Immature natural killer cell (primary cell): ENCODE results near the gene CFAP161. TPM values are rescaled to one million over a fixed set of nuclear protein-coding genes. Genes with fewer than 3 reads are reported as not detected.
"Not testable (repeated sequence)": the region's sequence is repeated elsewhere in the genome, so short reads cannot be mapped to it uniquely, and the experiment has no call there.

Experiments
- DNase-seq, 3 donors: peaks; one replicate each; pipeline ENCODE4 v3.0.0; 2022; ENCODE audit warnings: mixed read lengths in 1 of 3
- H3K27ac Mint-ChIP-seq, 6 donors: one replicate each; pipeline ENCODE4 v1.8.0; 2020; ENCODE audit warnings: mixed read lengths in 6 of 6, mild to moderate bottlenecking in 5 of 6, inconsistent platforms in 4 of 6, moderate library complexity in 3 of 6
- H3K27me3 Mint-ChIP-seq, 3 donors: one replicate each; pipeline ENCODE4 v1.8.0; 2020 to 2021; ENCODE audit warnings: low read depth in 3 of 3, mild to moderate bottlenecking in 3 of 3, mixed read lengths in 3 of 3, moderate library complexity in 3 of 3, inconsistent platforms in 1 of 3
- H3K36me3 Mint-ChIP-seq, 3 donors: one replicate each; pipeline ENCODE4 v1.8.0; 2020; ENCODE audit warnings: mixed read lengths in 3 of 3, inconsistent platforms in 2 of 3, mild to moderate bottlenecking in 2 of 3
- H3K4me1 Mint-ChIP-seq, 2 donors: one replicate each; pipeline ENCODE4 v1.8.0; 2020; ENCODE audit warnings: inconsistent platforms in 2 of 2, mild to moderate bottlenecking in 2 of 2, mixed read lengths in 2 of 2, moderate library complexity in 1 of 2
- H3K4me3 Mint-ChIP-seq, 5 donors: one replicate each; pipeline ENCODE4 v1.8.0; 2020; ENCODE audit warnings: mild to moderate bottlenecking in 5 of 5, mixed read lengths in 5 of 5, inconsistent platforms in 3 of 5, moderate library complexity in 3 of 5
- H3K9me3 Mint-ChIP-seq, 6 donors: one replicate each; pipeline ENCODE4 v1.8.0; 2020; ENCODE audit warnings: mild to moderate bottlenecking in 6 of 6, mixed read lengths in 6 of 6, inconsistent platforms in 4 of 6, moderate library complexity in 3 of 6
- polyA plus RNA-seq, 3 donors: library from polyadenylated mRNA; unstranded; fragments of 300-500 nt; fragmentation: Illumina TruSeq; gene quantifications; one replicate each; pipeline ENCODE4 v1.2.3, GENCODE V29; 2021

The CFAP161 gene
- polyA plus RNA-seq, 3 donors from 2014 or later: 0.83 TPM; not detected in 2

GRCh38 chr15:81157195-81157938, 23.3 kb downstream of the CFAP161 start:
- H3K4me3 Mint-ChIP-seq: no peak overlapping the region
- no peaks in the 10 kb centered on the region for H3K36me3 Mint-ChIP-seq
- DNase-seq: no peak
- peaks cover 14 to 18% of the 10 kb centered on the region in 2 donors for H3K4me1 Mint-ChIP-seq
- H3K27me3 Mint-ChIP-seq: peaks cover 0 to 5% (median 4%) of the 10 kb centered on the region in 3 donors
- H3K27ac Mint-ChIP-seq: no peak overlapping the region
- no peaks in the 10 kb centered on the region for H3K9me3 Mint-ChIP-seq

- peaks cover 14 to 21% of the 10 kb centered on the region in 2 donors for H3K4me1 Mint-ChIP-seq
These were observed 23.8 kb downstream of the CFAP161 start for GRCh38 chr15:81157939-81158223.

GRCh38 chr15:81158561-81158960, 24.5 kb downstream of the CFAP161 start:
- not testable (repeated sequence) for H3K36me3 Mint-ChIP-seq, H3K9me3 Mint-ChIP-seq, DNase-seq, H3K27me3 Mint-ChIP-seq, H3K27ac Mint-ChIP-seq, H3K4me3 Mint-ChIP-seq
- H3K4me1 Mint-ChIP-seq: peaks cover 14 to 21% of the 10 kb centered on the region in 2 donors

More at GRCh38 chr15:81157939-81158223, 23.8 kb downstream of the CFAP161 start:
- no peak overlapping the region for H3K4me3 Mint-ChIP-seq
- no peaks in the 10 kb centered on the region for H3K36me3 Mint-ChIP-seq
- no peaks in the 10 kb centered on the region for H3K9me3 Mint-ChIP-seq
- peaks cover 0 to 5% (median 4%) of the 10 kb centered on the region in 3 donors for H3K27me3 Mint-ChIP-seq
- no peak overlapping the region for H3K27ac Mint-ChIP-seq
- no peak for DNase-seq

- Mint-ChIP-seq H3K9me3 (no peaks in the 10 kb centered on the region), H3K4me3 (peak overlapping the region in 1 of 5 donors; percentile 6), H3K36me3 (no peaks in the 10 kb centered on the region), H3K27ac (peak overlapping the region in 1 of 6 donors; percentile 27), H3K4me1 (peaks cover 14 to 21% of the 10 kb centered on the region in 2 donors), H3K27me3 (peaks cover 0 to 9% (median 6%) of the 10 kb centered on the region in 3 donors)
- no peak for DNase-seq
These were observed 26.5 kb downstream of the CFAP161 start for GRCh38 chr15:81160312-81161159.

GRCh38 chr15:81161160-81161673, 27.1 kb downstream of the CFAP161 start:
- peak overlapping the region in 2 of 6 donors; percentile 27 to 38 for H3K27ac Mint-ChIP-seq
- DNase-seq: no peak
- no peaks in the 10 kb centered on the region for H3K9me3 Mint-ChIP-seq
- H3K4me3 Mint-ChIP-seq: peak overlapping the region in 1 of 5 donors; percentile 6
- H3K4me1 Mint-ChIP-seq: peaks cover 14 to 21% of the 10 kb centered on the region in 2 donors
- H3K36me3 Mint-ChIP-seq: no peaks in the 10 kb centered on the region
- H3K27me3 Mint-ChIP-seq: peaks cover 0 to 9% (median 6%) of the 10 kb centered on the region in 3 donors

GRCh38 chr15:81161851-81162250, 27.8 kb downstream of the CFAP161 start:
- H3K27me3 Mint-ChIP-seq: peaks cover 0 to 9% (median 6%) of the 10 kb centered on the region in 3 donors
- DNase-seq: no peak
- no peak overlapping the region for H3K4me3 Mint-ChIP-seq
- peaks cover 14 to 21% of the 10 kb centered on the region in 2 donors for H3K4me1 Mint-ChIP-seq
- H3K36me3 Mint-ChIP-seq: no peaks in the 10 kb centered on the region
- no peaks in the 10 kb centered on the region for H3K9me3 Mint-ChIP-seq
- H3K27ac Mint-ChIP-seq: no peak overlapping the region

- Mint-ChIP-seq H3K4me1 (peaks cover 14 to 21% of the 10 kb centered on the region in 2 donors), H3K36me3 (no peaks in the 10 kb centered on the region), H3K27me3 (peaks cover 1 to 9% (median 6%) of the 10 kb centered on the region in 3 donors), H3K27ac (peak overlapping the region in 1 of 6 donors; percentile 11), H3K4me3 (no peak overlapping the region), H3K9me3 (no peaks in the 10 kb centered on the region)
- no peak for DNase-seq
These were observed 30.1 kb downstream of the CFAP161 start for GRCh38 chr15:81163961-81164800.

GRCh38 chr15:81165535-81165934, 31.5 kb downstream of the CFAP161 start:
- Mint-ChIP-seq H3K27ac (no peak overlapping the region), H3K4me1 (peaks cover 14 to 21% of the 10 kb centered on the region in 2 donors), H3K4me3 (no peak overlapping the region), H3K36me3 (no peaks in the 10 kb centered on the region), H3K27me3 (peaks cover 1 to 4% (median 4%) of the 10 kb centered on the region in 3 donors), H3K9me3 (no peaks in the 10 kb centered on the region)
- DNase-seq: no peak

- no peak overlapping the region for H3K4me3 Mint-ChIP-seq
- H3K9me3 Mint-ChIP-seq: no peaks in the 10 kb centered on the region
- no peak for DNase-seq
These were observed 32.7 kb downstream of the CFAP161 start for GRCh38 chr15:81166636-81167305.

GRCh38 chr15:81168131-81168526, 34.1 kb downstream of the CFAP161 start:
- Mint-ChIP-seq H3K4me1 (no peaks in the 10 kb centered on the region), H3K36me3 (no peaks in the 10 kb centered on the region), H3K4me3 (no peak overlapping the region), H3K27ac (no peak overlapping the region), H3K9me3 (no peaks in the 10 kb centered on the region), H3K27me3 (peaks cover 1 to 5% (median 4%) of the 10 kb centered on the region in 3 donors)
- no peak for DNase-seq

More at GRCh38 chr15:81166636-81167305, 32.7 kb downstream of the CFAP161 start:
- Mint-ChIP-seq H3K27ac (no peak overlapping the region), H3K36me3 (no peaks in the 10 kb centered on the region), H3K4me1 (peaks cover 3 to 8% of the 10 kb centered on the region in 2 donors), H3K27me3 (peaks cover 1 to 5% (median 4%) of the 10 kb centered on the region in 3 donors)

GRCh38 chr15:81168644-81169043, 34.6 kb downstream of the CFAP161 start:
- H3K36me3 Mint-ChIP-seq: no peaks in the 10 kb centered on the region
- no peak overlapping the region for H3K27ac Mint-ChIP-seq
- no peak for DNase-seq
- H3K27me3 Mint-ChIP-seq: peaks cover 1 to 5% (median 4%) of the 10 kb centered on the region in 3 donors
- H3K4me1 Mint-ChIP-seq: no peaks in the 10 kb centered on the region
- no peak overlapping the region for H3K4me3 Mint-ChIP-seq
- no peaks in the 10 kb centered on the region for H3K9me3 Mint-ChIP-seq

- no peaks in the 10 kb centered on the region for H3K4me1 Mint-ChIP-seq
- H3K4me3 Mint-ChIP-seq: no peak overlapping the region
- no peak overlapping the region for H3K27ac Mint-ChIP-seq
- DNase-seq: no peak
- no peaks in the 10 kb centered on the region for H3K9me3 Mint-ChIP-seq
- peaks cover 0 to 3% (median 1%) of the 10 kb centered on the region in 3 donors for H3K27me3 Mint-ChIP-seq
- no peaks in the 10 kb centered on the region for H3K36me3 Mint-ChIP-seq
These were observed 36.4 kb downstream of the CFAP161 start for GRCh38 chr15:81170511-81170910.

- DNase-seq: no peak
- Mint-ChIP-seq H3K4me3 (no peak overlapping the region), H3K9me3 (no peaks in the 10 kb centered on the region), H3K27me3 (peaks cover under 1 to 3% (median 1%) of the 10 kb centered on the region in 3 donors), H3K36me3 (no peaks in the 10 kb centered on the region), H3K27ac (no peak overlapping the region), H3K4me1 (no peaks in the 10 kb centered on the region)
These were observed 37.2 kb downstream of the CFAP161 start for GRCh38 chr15:81171286-81171685.
